ENCODE data around the gene SMARCD3.

Gene SMARCD3

DNA sequence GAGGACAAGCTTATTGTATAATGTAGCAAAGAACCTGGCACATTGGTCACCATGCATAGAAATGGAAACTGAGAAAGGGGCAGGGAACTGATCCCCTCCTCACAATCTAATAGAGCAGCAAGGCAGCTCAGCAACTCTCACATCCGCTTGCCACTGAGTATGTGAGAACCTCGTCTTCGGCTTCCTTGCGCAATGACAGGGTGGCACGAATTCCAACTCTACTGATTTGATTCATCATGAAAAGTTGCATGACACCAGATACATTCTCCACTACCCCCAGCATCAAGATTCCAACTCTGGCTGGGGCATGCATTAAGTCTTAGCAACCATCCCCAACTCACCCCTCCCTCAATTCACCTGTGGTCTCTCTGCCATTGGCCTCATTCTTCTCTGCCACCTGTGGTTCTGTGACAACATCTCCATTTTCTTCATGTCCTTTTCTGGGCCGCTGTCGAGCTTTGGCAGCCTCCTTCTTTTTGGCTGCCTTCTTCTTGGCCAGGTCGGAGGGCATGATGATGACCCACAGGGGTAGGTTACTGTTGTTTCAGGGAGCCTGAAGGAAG, 22.5 kb downstream of the SMARCD3 start:
- peak; percentile 55 to 56 for DNase-seq (ENCODE audit: low read depth in 1 of 2, low spot score in 1 of 2)
- TF ChIP-seq POLR2AphosphoS5 (IDR thresholded peaks at IDR 0.05; ENCODE audit: low read depth) (no peak), GABPA (IDR thresholded peaks at IDR 0.05; ENCODE audit: low read depth) (no peak), SPI1 (IDR thresholded peaks at IDR 0.05; ENCODE audit: borderline replicate concordance, low read depth) (no peak)
- TF ChIP-seq, protein P1, sequence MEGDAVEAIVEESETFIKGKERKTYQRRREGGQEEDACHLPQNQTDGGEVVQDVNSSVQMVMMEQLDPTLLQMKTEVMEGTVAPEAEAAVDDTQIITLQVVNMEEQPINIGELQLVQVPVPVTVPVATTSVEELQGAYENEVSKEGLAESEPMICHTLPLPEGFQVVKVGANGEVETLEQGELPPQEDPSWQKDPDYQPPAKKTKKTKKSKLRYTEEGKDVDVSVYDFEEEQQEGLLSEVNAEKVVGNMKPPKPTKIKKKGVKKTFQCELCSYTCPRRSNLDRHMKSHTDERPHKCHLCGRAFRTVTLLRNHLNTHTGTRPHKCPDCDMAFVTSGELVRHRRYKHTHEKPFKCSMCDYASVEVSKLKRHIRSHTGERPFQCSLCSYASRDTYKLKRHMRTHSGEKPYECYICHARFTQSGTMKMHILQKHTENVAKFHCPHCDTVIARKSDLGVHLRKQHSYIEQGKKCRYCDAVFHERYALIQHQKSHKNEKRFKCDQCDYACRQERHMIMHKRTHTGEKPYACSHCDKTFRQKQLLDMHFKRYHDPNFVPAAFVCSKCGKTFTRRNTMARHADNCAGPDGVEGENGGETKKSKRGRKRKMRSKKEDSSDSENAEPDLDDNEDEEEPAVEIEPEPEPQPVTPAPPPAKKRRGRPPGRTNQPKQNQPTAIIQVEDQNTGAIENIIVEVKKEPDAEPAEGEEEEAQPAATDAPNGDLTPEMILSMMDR (IDR thresholded peaks at IDR 0.05; ENCODE audit: insufficient read depth, low read length), result no peak
- TF ChIP-seq, protein P2, sequence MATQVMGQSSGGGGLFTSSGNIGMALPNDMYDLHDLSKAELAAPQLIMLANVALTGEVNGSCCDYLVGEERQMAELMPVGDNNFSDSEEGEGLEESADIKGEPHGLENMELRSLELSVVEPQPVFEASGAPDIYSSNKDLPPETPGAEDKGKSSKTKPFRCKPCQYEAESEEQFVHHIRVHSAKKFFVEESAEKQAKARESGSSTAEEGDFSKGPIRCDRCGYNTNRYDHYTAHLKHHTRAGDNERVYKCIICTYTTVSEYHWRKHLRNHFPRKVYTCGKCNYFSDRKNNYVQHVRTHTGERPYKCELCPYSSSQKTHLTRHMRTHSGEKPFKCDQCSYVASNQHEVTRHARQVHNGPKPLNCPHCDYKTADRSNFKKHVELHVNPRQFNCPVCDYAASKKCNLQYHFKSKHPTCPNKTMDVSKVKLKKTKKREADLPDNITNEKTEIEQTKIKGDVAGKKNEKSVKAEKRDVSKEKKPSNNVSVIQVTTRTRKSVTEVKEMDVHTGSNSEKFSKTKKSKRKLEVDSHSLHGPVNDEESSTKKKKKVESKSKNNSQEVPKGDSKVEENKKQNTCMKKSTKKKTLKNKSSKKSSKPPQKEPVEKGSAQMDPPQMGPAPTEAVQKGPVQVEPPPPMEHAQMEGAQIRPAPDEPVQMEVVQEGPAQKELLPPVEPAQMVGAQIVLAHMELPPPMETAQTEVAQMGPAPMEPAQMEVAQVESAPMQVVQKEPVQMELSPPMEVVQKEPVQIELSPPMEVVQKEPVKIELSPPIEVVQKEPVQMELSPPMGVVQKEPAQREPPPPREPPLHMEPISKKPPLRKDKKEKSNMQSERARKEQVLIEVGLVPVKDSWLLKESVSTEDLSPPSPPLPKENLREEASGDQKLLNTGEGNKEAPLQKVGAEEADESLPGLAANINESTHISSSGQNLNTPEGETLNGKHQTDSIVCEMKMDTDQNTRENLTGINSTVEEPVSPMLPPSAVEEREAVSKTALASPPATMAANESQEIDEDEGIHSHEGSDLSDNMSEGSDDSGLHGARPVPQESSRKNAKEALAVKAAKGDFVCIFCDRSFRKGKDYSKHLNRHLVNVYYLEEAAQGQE (IDR thresholded peaks at IDR 0.05; ENCODE audit: insufficient replicate concordance, low read depth), result no peak
- H3K27ac ChIP-seq (replicated peaks), result no peak overlapping the region
- peak overlapping the region; percentile 86 for H3K4me3 ChIP-seq (replicated peaks; ENCODE audit: insufficient read depth, low read length)
- H3K27me3 ChIP-seq (ENCODE audit: insufficient read depth, poor library complexity, severe bottlenecking), result no peaks in the 10 kb centered on the region

DNA sequence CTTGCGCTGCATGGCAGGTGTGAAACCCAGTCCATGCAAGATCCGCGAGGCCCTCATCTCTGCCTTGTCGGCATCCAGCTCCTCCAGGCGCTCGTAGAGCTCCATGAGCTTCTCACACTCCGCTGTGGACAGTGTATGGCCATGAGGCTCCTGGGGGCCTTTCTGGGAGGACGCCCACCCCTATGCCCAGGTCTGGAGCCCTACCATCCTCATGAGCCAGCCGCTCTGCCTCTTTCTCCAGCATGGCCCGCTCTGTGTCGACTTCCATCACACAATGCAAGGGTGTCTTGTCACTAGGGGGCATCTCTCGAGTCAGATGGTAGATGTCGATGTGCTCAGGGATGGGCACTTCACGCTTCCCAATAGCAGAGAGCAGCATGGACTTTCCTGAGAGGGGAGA, 24.8 kb downstream of the SMARCD3 start:
- Histone ChIP-seq H3K4me3 (replicated peaks; ENCODE audit: insufficient read depth, low read length) (no peak overlapping the region), H3K27ac (replicated peaks) (no peak overlapping the region), H3K27me3 (ENCODE audit: insufficient read depth, poor library complexity, severe bottlenecking) (no peaks in the 10 kb centered on the region)
- DNase-seq (ENCODE audit: low read depth in 1 of 2, low spot score in 1 of 2), result no peak
- no peak for TF ChIP-seq SPI1 (IDR thresholded peaks at IDR 0.05; ENCODE audit: borderline replicate concordance, low read depth)
- TF ChIP-seq, protein P2 (IDR thresholded peaks at IDR 0.05; ENCODE audit: insufficient replicate concordance, low read depth), result no peak

DNA sequence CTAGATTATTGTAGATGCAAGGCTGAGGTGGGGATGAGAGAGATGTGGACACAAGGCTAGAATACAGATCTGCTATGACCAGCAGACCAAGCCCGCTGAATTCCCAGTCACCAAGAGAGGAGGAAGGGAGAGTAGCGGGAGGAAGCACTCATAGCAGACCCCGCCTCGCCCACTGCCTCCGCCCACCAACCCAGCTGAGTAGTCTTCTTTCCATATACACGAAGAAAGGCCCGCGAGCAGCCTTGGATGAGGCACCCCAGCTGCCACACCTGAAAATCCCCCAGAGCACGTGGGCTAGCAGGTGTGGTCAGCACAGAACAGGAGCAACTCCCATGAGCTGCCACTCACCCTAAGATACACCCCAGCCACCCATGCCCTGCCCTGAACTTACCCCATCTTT, 30.3 kb downstream of the SMARCD3 start:
- TF ChIP-seq, protein P2 (IDR thresholded peaks at IDR 0.05; ENCODE audit: insufficient replicate concordance, low read depth), result no peak
- TF ChIP-seq GABPA (IDR thresholded peaks at IDR 0.05; ENCODE audit: low read depth) (no peak), POLR2AphosphoS5 (IDR thresholded peaks at IDR 0.05; ENCODE audit: low read depth) (no peak), SPI1 (IDR thresholded peaks at IDR 0.05; ENCODE audit: borderline replicate concordance, low read depth) (no peak)
- TF ChIP-seq, protein P1 (IDR thresholded peaks at IDR 0.05; ENCODE audit: insufficient read depth, low read length), result no peak
- no peak overlapping the region for H3K27ac ChIP-seq (replicated peaks)

More for the DNA sequence above, 30.3 kb downstream of the SMARCD3 start:
- no peak for DNase-seq (ENCODE audit: low read depth in 1 of 2, low spot score in 1 of 2)
- no peaks in the 10 kb centered on the region for H3K27me3 ChIP-seq (ENCODE audit: insufficient read depth, poor library complexity, severe bottlenecking)
- no peak overlapping the region for H3K4me3 ChIP-seq (replicated peaks; ENCODE audit: insufficient read depth, low read length)
